ENCODE measurements around the gene CTNNA1.
"Not testable (repeated sequence)": the region's sequence is repeated elsewhere in the genome, so short reads cannot be mapped to it uniquely, and the experiment has no call there.

CTNNA1 gene

GRCh38 chr5:138918686-138919085 is 165.5 kb downstream of the CTNNA1 start:
- Histone ChIP-seq H3K27me3 (ENCODE audit: control insufficient read depth in 1 of 2, insufficient read depth in 2 of 2, low read length in 2 of 2) (no peaks in the 10 kb centered on the region), H3K4me3 (ENCODE audit: low read length in 2 of 2) (no peak overlapping the region), H3K36me3 (ENCODE audit: control insufficient read depth in 2 of 2, insufficient read depth in 2 of 2, low read length in 2 of 2) (peaks cover 3 to 8% of the 10 kb centered on the region in 2 donors), H3K4me1 (ENCODE audit: control insufficient read depth, insufficient read depth, low read length) (no peaks in the 10 kb centered on the region), H3K27ac (ENCODE audit: low read length) (no peak overlapping the region), H3K9me3 (ENCODE audit: control insufficient read depth in 2 of 2, low read length in 2 of 2) (no peaks in the 10 kb centered on the region), H3K9ac (ENCODE audit: low read length in 2 of 2) (no peak overlapping the region)

- H3K4me3 ChIP-seq (ENCODE audit: low read length in 2 of 2) = no peak overlapping the region
- H3K27me3 ChIP-seq (ENCODE audit: control insufficient read depth in 1 of 2, insufficient read depth in 2 of 2, low read length in 2 of 2) = no peaks in the 10 kb centered on the region
- H3K27ac ChIP-seq (ENCODE audit: low read length) = no peak overlapping the region
- no peaks in the 10 kb centered on the region for H3K9me3 ChIP-seq (ENCODE audit: control insufficient read depth in 2 of 2, low read length in 2 of 2)
- no peaks in the 10 kb centered on the region for H3K4me1 ChIP-seq (ENCODE audit: control insufficient read depth, insufficient read depth, low read length)
- no peak overlapping the region for H3K9ac ChIP-seq (ENCODE audit: low read length in 2 of 2)
- H3K36me3 ChIP-seq (ENCODE audit: control insufficient read depth in 2 of 2, insufficient read depth in 2 of 2, low read length in 2 of 2) = peaks cover 10 to 16% of the 10 kb centered on the region in 2 donors
Observed at GRCh38 chr5:138920181-138920580, 167.0 kb downstream of the CTNNA1 start.

GRCh38 chr5:138921362-138921761 is 168.1 kb downstream of the CTNNA1 start:
- H3K27me3 ChIP-seq (ENCODE audit: control insufficient read depth in 1 of 2, insufficient read depth in 2 of 2, low read length in 2 of 2); H3K27ac ChIP-seq (ENCODE audit: low read length); H3K9me3 ChIP-seq (ENCODE audit: control insufficient read depth in 2 of 2, low read length in 2 of 2); H3K4me1 ChIP-seq (ENCODE audit: control insufficient read depth, insufficient read depth, low read length); H3K9ac ChIP-seq (ENCODE audit: low read length in 2 of 2); H3K4me3 ChIP-seq (ENCODE audit: low read length in 2 of 2): not testable (repeated sequence)
- H3K36me3 ChIP-seq (ENCODE audit: control insufficient read depth in 2 of 2, insufficient read depth in 2 of 2, low read length in 2 of 2) = peaks cover 22 to 28% of the 10 kb centered on the region in 2 donors

- no peaks in the 10 kb centered on the region for H3K27me3 ChIP-seq (ENCODE audit: control insufficient read depth in 1 of 2, insufficient read depth in 2 of 2, low read length in 2 of 2)
- no peak overlapping the region for H3K27ac ChIP-seq (ENCODE audit: low read length)
- H3K36me3 ChIP-seq (ENCODE audit: control insufficient read depth in 2 of 2, insufficient read depth in 2 of 2, low read length in 2 of 2) = peaks cover 30 to 36% of the 10 kb centered on the region in 2 donors
- no peaks in the 10 kb centered on the region for H3K9me3 ChIP-seq (ENCODE audit: control insufficient read depth in 2 of 2, low read length in 2 of 2)
- H3K4me3 ChIP-seq (ENCODE audit: low read length in 2 of 2) = no peak overlapping the region
- H3K9ac ChIP-seq (ENCODE audit: low read length in 2 of 2) = no peak overlapping the region
- peaks cover 4% of the 10 kb centered on the region for H3K4me1 ChIP-seq (ENCODE audit: control insufficient read depth, insufficient read depth, low read length)
Observed at GRCh38 chr5:138922494-138922893, 169.3 kb downstream of the CTNNA1 start.

GRCh38 chr5:138925090-138925635 is 171.9 kb downstream of the CTNNA1 start:
- Histone ChIP-seq H3K27me3 (ENCODE audit: control insufficient read depth in 1 of 2, insufficient read depth in 2 of 2, low read length in 2 of 2) (no peaks in the 10 kb centered on the region), H3K4me3 (ENCODE audit: low read length in 2 of 2) (no peak overlapping the region), H3K4me1 (ENCODE audit: control insufficient read depth, insufficient read depth, low read length) (peaks cover 11% of the 10 kb centered on the region), H3K9me3 (ENCODE audit: control insufficient read depth in 2 of 2, low read length in 2 of 2) (no peaks in the 10 kb centered on the region), H3K27ac (ENCODE audit: low read length) (no peak overlapping the region), H3K36me3 (ENCODE audit: control insufficient read depth in 2 of 2, insufficient read depth in 2 of 2, low read length in 2 of 2) (peaks cover 39 to 44% of the 10 kb centered on the region in 2 donors), H3K9ac (ENCODE audit: low read length in 2 of 2) (no peak overlapping the region)

- H3K27me3 ChIP-seq (ENCODE audit: control insufficient read depth in 1 of 2, insufficient read depth in 2 of 2, low read length in 2 of 2) = no peaks in the 10 kb centered on the region
- H3K4me3 ChIP-seq (ENCODE audit: low read length in 2 of 2) = no peak overlapping the region
- peak overlapping the region; percentile 24 for H3K27ac ChIP-seq (ENCODE audit: low read length)
- H3K9me3 ChIP-seq (ENCODE audit: control insufficient read depth in 2 of 2, low read length in 2 of 2) = no peaks in the 10 kb centered on the region
- H3K4me1 ChIP-seq (ENCODE audit: control insufficient read depth, insufficient read depth, low read length) = peaks cover 11% of the 10 kb centered on the region
- peaks cover 46 to 52% of the 10 kb centered on the region in 2 donors for H3K36me3 ChIP-seq (ENCODE audit: control insufficient read depth in 2 of 2, insufficient read depth in 2 of 2, low read length in 2 of 2)
- H3K9ac ChIP-seq (ENCODE audit: low read length in 2 of 2) = no peak overlapping the region
Observed at GRCh38 chr5:138926257-138926656, 173.0 kb downstream of the CTNNA1 start.

GRCh38 chr5:138926688-138927448 is 173.6 kb downstream of the CTNNA1 start:
- Histone ChIP-seq H3K27me3 (ENCODE audit: control insufficient read depth in 1 of 2, insufficient read depth in 2 of 2, low read length in 2 of 2) (no peaks in the 10 kb centered on the region), H3K36me3 (ENCODE audit: control insufficient read depth in 2 of 2, insufficient read depth in 2 of 2, low read length in 2 of 2) (peaks cover 52 to 58% of the 10 kb centered on the region in 2 donors), H3K4me1 (ENCODE audit: control insufficient read depth, insufficient read depth, low read length) (peaks cover 11% of the 10 kb centered on the region), H3K9ac (ENCODE audit: low read length in 2 of 2) (no peak overlapping the region), H3K27ac (ENCODE audit: low read length) (peak overlapping the region; percentile 24), H3K4me3 (ENCODE audit: low read length in 2 of 2) (no peak overlapping the region), H3K9me3 (ENCODE audit: control insufficient read depth in 2 of 2, low read length in 2 of 2) (no peaks in the 10 kb centered on the region)

GRCh38 chr5:138927544-138927943 is 174.3 kb downstream of the CTNNA1 start:
- H3K4me1 ChIP-seq (ENCODE audit: control insufficient read depth, insufficient read depth, low read length) = peaks cover 11% of the 10 kb centered on the region
- no peak overlapping the region for H3K27ac ChIP-seq (ENCODE audit: low read length)
- H3K36me3 ChIP-seq (ENCODE audit: control insufficient read depth in 2 of 2, insufficient read depth in 2 of 2, low read length in 2 of 2) = peaks cover 58 to 65% of the 10 kb centered on the region in 2 donors
- no peaks in the 10 kb centered on the region for H3K27me3 ChIP-seq (ENCODE audit: control insufficient read depth in 1 of 2, insufficient read depth in 2 of 2, low read length in 2 of 2)
- no peak overlapping the region for H3K4me3 ChIP-seq (ENCODE audit: low read length in 2 of 2)
- no peak overlapping the region for H3K9ac ChIP-seq (ENCODE audit: low read length in 2 of 2)
- no peaks in the 10 kb centered on the region for H3K9me3 ChIP-seq (ENCODE audit: control insufficient read depth in 2 of 2, low read length in 2 of 2)

GRCh38 chr5:138927979-138928378 is 174.8 kb downstream of the CTNNA1 start:
- Histone ChIP-seq H3K9me3 (ENCODE audit: control insufficient read depth in 2 of 2, low read length in 2 of 2) (no peaks in the 10 kb centered on the region), H3K36me3 (ENCODE audit: control insufficient read depth in 2 of 2, insufficient read depth in 2 of 2, low read length in 2 of 2) (peaks cover 62 to 69% of the 10 kb centered on the region in 2 donors), H3K4me1 (ENCODE audit: control insufficient read depth, insufficient read depth, low read length) (peaks cover 11% of the 10 kb centered on the region), H3K27me3 (ENCODE audit: control insufficient read depth in 1 of 2, insufficient read depth in 2 of 2, low read length in 2 of 2) (no peaks in the 10 kb centered on the region), H3K27ac (ENCODE audit: low read length) (no peak overlapping the region), H3K4me3 (ENCODE audit: low read length in 2 of 2) (no peak overlapping the region), H3K9ac (ENCODE audit: low read length in 2 of 2) (peak overlapping the region in 1 of 2 donors; percentile 21)

- peaks cover 64 to 78% of the 10 kb centered on the region in 2 donors for H3K36me3 ChIP-seq (ENCODE audit: control insufficient read depth in 2 of 2, insufficient read depth in 2 of 2, low read length in 2 of 2)
- no peak overlapping the region for H3K27ac ChIP-seq (ENCODE audit: low read length)
- no peaks in the 10 kb centered on the region for H3K9me3 ChIP-seq (ENCODE audit: control insufficient read depth in 2 of 2, low read length in 2 of 2)
- peaks cover 11% of the 10 kb centered on the region for H3K4me1 ChIP-seq (ENCODE audit: control insufficient read depth, insufficient read depth, low read length)
- H3K9ac ChIP-seq (ENCODE audit: low read length in 2 of 2) = no peak overlapping the region
- H3K27me3 ChIP-seq (ENCODE audit: control insufficient read depth in 1 of 2, insufficient read depth in 2 of 2, low read length in 2 of 2) = no peaks in the 10 kb centered on the region
- no peak overlapping the region for H3K4me3 ChIP-seq (ENCODE audit: low read length in 2 of 2)
Observed at GRCh38 chr5:138929571-138929955, 176.3 kb downstream of the CTNNA1 start.

Data from stomach smooth muscle (tissue), 2 donors.